Keratinocyte (primary cell): ENCODE data around the gene PHACTR1.

ENCODE experiments used
- EZH2 ChIP-seq: IDR thresholded peaks from one replicate; pipeline ENCODE4 v1.6.1; 2012; ENCODE audit warnings: inconsistent platforms, mild to moderate bottlenecking, low read length, moderate library complexity
- TF ChIP-seq, protein P1 (sequence below), 3 experiments: IDR thresholded peaks in 1 of 3; conservative IDR thresholded peaks in 1 of 3; optimal IDR thresholded peaks in 1 of 3; 2 replicates in 2 of 3; 3 replicates in 1 of 3; pipeline versions ENCODE3 to v1.5.1; 2011; ENCODE audit warnings: low read length in 3 of 3, mild to moderate bottlenecking in 3 of 3, moderate library complexity in 2 of 3, control low read depth in 1 of 3, inconsistent platforms in 1 of 3; ENCODE audit not compliant: insufficient read depth in 2 of 3; ENCODE audit errors: extremely low read depth in 1 of 3

DNA sequence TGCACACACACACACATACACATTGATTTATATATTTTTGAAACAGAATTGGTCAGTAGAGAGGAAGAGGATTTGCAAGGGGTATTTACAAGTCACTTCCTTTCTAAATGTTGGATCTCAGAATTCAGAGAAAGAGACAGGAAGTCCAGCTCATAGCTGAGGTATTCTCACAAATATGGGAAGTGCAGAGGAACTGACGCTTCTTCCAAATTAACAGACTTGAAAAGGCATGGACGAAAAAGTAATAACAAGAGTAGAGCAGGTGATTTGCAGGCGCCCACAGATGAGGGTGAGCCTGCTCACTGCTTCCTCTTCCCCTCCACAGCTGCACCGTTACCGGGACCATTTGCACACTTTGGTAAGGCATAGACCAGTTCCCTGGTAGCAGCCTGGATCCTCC lies 246.4 kb downstream of the PHACTR1 start:
- TF ChIP-seq, protein P1, sequence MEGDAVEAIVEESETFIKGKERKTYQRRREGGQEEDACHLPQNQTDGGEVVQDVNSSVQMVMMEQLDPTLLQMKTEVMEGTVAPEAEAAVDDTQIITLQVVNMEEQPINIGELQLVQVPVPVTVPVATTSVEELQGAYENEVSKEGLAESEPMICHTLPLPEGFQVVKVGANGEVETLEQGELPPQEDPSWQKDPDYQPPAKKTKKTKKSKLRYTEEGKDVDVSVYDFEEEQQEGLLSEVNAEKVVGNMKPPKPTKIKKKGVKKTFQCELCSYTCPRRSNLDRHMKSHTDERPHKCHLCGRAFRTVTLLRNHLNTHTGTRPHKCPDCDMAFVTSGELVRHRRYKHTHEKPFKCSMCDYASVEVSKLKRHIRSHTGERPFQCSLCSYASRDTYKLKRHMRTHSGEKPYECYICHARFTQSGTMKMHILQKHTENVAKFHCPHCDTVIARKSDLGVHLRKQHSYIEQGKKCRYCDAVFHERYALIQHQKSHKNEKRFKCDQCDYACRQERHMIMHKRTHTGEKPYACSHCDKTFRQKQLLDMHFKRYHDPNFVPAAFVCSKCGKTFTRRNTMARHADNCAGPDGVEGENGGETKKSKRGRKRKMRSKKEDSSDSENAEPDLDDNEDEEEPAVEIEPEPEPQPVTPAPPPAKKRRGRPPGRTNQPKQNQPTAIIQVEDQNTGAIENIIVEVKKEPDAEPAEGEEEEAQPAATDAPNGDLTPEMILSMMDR (optimal IDR thresholded peaks at IDR 0.05 in 1 of 3, IDR thresholded peaks at IDR 0.05 in 1 of 3, conservative IDR thresholded peaks at IDR 0.05 in 1 of 3; ENCODE audit: extremely low read depth in 1 of 3, insufficient read depth in 2 of 3, low read length in 3 of 3) = no peak
- TF ChIP-seq EZH2 = no peak
